Measurements from ENCODE around the gene SLC25A10. TPM values are rescaled to one million over a fixed set of nuclear protein-coding genes. Genes with fewer than 3 reads are reported as not detected.
A peak's percentile ranks its signal among the peaks of the same experiment; 100 is the strongest.

The SLC25A10 gene
- total RNA-seq, 1 donor from 2014 or later: 9.1 TPM

DNA sequence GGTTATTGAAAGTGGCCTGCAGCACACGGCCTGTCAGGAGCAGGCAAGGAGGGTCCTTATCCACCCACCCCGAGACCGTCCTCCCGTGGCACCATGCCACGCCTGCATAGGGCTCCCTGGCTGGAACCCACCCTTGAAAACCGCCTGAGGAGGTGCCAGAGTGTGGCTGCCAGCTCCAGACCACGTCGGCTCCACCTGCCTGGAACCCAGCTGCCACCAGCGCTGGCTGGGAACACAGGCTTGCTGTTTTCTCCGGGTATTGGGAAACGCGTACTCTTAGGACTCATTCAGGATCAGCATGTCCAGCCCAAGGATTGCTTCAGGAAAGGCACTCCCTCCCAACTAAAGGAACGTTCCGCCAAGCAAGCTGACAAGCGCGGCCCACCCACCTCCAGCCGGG, 35.2 kb upstream of the SLC25A10 start:
- Mint-ChIP-seq H3K9me3 (no peaks in the 10 kb centered on the region), H3K27ac (no peak overlapping the region)
- no peak overlapping the region for H3K27ac ChIP-seq

DNA sequence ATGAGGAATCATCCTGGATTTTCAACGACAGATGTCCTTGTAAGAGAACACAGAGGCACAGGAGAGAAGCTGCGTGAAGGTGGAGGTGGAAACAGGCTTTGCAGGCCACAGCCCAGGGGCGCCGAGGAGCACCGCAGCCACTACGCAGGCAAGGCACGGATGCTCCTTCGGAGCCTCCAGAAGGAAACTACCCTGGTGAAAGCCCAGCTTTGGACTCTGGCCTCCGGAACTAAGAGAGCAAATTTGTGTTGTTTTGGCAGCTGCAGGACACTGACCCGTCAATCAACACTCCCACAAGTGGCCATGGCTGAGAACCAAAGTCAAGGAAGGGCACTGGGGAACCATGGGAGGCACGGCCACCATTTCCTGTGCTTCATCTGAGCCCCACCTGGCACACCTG, 31.9 kb upstream of the SLC25A10 start:
- peaks cover 6% of the 10 kb centered on the region for H3K36me3 Mint-ChIP-seq
- DNase-seq (ENCODE audit: low spot score): no peak
- no peak overlapping the region for H2AFZ ChIP-seq (replicated peaks)
- peaks cover 17% of the 10 kb centered on the region for H3F3A ChIP-seq (ENCODE audit: low read depth)
- peaks cover 24% of the 10 kb centered on the region for H4K20me1 ChIP-seq (ENCODE audit: low read depth)
- H3K27ac ChIP-seq: no peak overlapping the region
- no peak overlapping the region for H3K27ac Mint-ChIP-seq
- no peak overlapping the region for H3K4me3 ChIP-seq
- H3K79me2 ChIP-seq (ENCODE audit: low read depth): peaks cover 35% of the 10 kb centered on the region
- H3K9me3 Mint-ChIP-seq: no peaks in the 10 kb centered on the region
- peaks cover 10% of the 10 kb centered on the region for H3K4me1 ChIP-seq
- no peak overlapping the region for H3K4me2 ChIP-seq
- no peaks in the 10 kb centered on the region for H3K36me3 ChIP-seq
- no peak overlapping the region for H3K4me3 Mint-ChIP-seq
- H3K9me3 ChIP-seq (ENCODE audit: low read depth): no peaks in the 10 kb centered on the region
- no peaks in the 10 kb centered on the region for H3K27me3 ChIP-seq
- TF ChIP-seq, protein P1, sequence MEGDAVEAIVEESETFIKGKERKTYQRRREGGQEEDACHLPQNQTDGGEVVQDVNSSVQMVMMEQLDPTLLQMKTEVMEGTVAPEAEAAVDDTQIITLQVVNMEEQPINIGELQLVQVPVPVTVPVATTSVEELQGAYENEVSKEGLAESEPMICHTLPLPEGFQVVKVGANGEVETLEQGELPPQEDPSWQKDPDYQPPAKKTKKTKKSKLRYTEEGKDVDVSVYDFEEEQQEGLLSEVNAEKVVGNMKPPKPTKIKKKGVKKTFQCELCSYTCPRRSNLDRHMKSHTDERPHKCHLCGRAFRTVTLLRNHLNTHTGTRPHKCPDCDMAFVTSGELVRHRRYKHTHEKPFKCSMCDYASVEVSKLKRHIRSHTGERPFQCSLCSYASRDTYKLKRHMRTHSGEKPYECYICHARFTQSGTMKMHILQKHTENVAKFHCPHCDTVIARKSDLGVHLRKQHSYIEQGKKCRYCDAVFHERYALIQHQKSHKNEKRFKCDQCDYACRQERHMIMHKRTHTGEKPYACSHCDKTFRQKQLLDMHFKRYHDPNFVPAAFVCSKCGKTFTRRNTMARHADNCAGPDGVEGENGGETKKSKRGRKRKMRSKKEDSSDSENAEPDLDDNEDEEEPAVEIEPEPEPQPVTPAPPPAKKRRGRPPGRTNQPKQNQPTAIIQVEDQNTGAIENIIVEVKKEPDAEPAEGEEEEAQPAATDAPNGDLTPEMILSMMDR (IDR thresholded peaks at IDR 0.05): no peak
- TF ChIP-seq EZH2 (IDR thresholded peaks at IDR 0.05) (no peak), EZH2phosphoT487 (IDR thresholded peaks at IDR 0.05) (no peak)
- no peak overlapping the region for H3K9ac ChIP-seq
- H3K4me1 Mint-ChIP-seq: peaks cover 17% of the 10 kb centered on the region
- no peaks in the 10 kb centered on the region for H3K27me3 Mint-ChIP-seq (ENCODE audit: insufficient read depth, low read depth)

More for the DNA sequence above, 35.2 kb upstream of the SLC25A10 start:
- Histone ChIP-seq H3K36me3 (no peaks in the 10 kb centered on the region), H3K4me1 (no peaks in the 10 kb centered on the region), H3K79me2 (ENCODE audit: low read depth) (peaks cover 7% of the 10 kb centered on the region), H3K4me3 (no peak overlapping the region), H4K20me1 (ENCODE audit: low read depth) (peaks cover 10% of the 10 kb centered on the region), H3K9ac (no peak overlapping the region), H3K4me2 (no peak overlapping the region), H3K27me3 (no peaks in the 10 kb centered on the region), H3K9me3 (ENCODE audit: low read depth) (no peaks in the 10 kb centered on the region), H3F3A (ENCODE audit: low read depth) (peaks cover 30% of the 10 kb centered on the region), H2AFZ (replicated peaks) (no peak overlapping the region)
- Mint-ChIP-seq H3K4me1 (no peaks in the 10 kb centered on the region), H3K27me3 (ENCODE audit: insufficient read depth, low read depth) (no peaks in the 10 kb centered on the region), H3K36me3 (peaks cover 9% of the 10 kb centered on the region), H3K4me3 (no peak overlapping the region)
- no peak for DNase-seq (ENCODE audit: low spot score)
- TF ChIP-seq, protein P1 (IDR thresholded peaks at IDR 0.05): no peak

DNA sequence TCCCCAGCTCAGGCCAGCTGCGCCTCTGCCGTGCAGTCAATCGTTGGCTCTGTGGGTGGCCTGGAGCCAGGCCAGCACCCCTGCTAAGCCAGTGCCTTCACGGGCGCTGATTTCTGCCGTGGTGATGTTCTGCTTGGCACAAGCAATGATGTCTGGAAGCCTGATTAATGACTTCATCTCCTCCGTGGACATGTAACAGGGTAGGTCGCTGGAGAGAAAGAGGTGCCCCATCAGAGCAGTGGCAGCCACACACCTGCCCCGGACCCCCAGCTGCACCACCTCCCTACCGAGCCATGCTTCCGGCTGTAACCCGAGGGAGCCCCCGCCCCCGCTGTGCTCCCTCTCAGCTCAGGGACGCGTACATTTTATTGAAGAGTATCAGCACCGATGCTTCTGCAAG, 30.4 kb upstream of the SLC25A10 start:
- H3K4me3 ChIP-seq: no peak overlapping the region

More for the DNA sequence above, 30.4 kb upstream of the SLC25A10 start:
- no peak overlapping the region for H3K4me2 ChIP-seq
- no peaks in the 10 kb centered on the region for H3K9me3 ChIP-seq (ENCODE audit: low read depth)
- TF ChIP-seq, protein P1 (IDR thresholded peaks at IDR 0.05): no peak
- no peak for TF ChIP-seq EZH2phosphoT487 (IDR thresholded peaks at IDR 0.05)
- TF ChIP-seq EZH2 (IDR thresholded peaks at IDR 0.05): no peak
- peaks cover 6% of the 10 kb centered on the region for H3F3A ChIP-seq (ENCODE audit: low read depth)
- Mint-ChIP-seq H3K27ac (no peak overlapping the region), H3K4me3 (peak overlapping the region; percentile 46), H3K9me3 (no peaks in the 10 kb centered on the region), H3K4me1 (peaks cover 23% of the 10 kb centered on the region), H3K36me3 (peaks cover 5% of the 10 kb centered on the region), H3K27me3 (ENCODE audit: insufficient read depth, low read depth) (peaks cover 2% of the 10 kb centered on the region)
- no peak overlapping the region for H3K27ac ChIP-seq
- H3K36me3 ChIP-seq: no peaks in the 10 kb centered on the region
- H3K27me3 ChIP-seq: no peaks in the 10 kb centered on the region
- no peak for DNase-seq (ENCODE audit: low spot score)
- H3K9ac ChIP-seq: no peak overlapping the region
- peaks cover 27% of the 10 kb centered on the region for H4K20me1 ChIP-seq (ENCODE audit: low read depth)
- H3K79me2 ChIP-seq (ENCODE audit: low read depth): peaks cover 50% of the 10 kb centered on the region
- H3K4me1 ChIP-seq: peaks cover 10% of the 10 kb centered on the region
- no peak overlapping the region for H2AFZ ChIP-seq (replicated peaks)
